Measurements from ENCODE around the gene GJB2.

DNA sequence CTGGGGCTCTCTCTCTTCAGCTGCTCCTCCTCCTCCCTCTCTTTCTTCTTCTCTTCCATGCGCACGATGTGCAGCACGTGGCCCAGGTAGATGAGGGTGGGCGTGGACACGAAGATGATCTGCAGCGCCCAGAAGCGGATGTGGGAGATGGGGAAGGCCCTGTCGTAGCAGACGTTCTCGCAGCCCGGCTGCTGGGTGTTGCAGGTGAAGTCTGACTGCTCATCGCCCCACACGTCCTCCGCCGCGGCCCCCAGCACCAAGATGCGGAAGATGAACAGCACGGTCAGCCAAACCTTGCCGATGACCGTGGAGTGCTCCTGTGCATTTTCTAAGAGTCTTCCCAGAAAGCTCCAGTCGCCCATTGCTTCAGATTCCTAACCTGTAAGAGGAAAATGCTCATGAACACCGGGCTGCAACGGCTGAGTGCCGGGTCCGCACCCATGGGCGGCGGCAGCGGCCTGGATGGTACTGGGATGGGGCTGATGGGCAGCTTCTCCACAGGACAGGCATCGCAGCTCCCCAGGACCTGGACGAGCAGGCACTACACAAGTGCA is 49.7 kb downstream of the GJB2 start:
- TF ChIP-seq, protein P1, sequence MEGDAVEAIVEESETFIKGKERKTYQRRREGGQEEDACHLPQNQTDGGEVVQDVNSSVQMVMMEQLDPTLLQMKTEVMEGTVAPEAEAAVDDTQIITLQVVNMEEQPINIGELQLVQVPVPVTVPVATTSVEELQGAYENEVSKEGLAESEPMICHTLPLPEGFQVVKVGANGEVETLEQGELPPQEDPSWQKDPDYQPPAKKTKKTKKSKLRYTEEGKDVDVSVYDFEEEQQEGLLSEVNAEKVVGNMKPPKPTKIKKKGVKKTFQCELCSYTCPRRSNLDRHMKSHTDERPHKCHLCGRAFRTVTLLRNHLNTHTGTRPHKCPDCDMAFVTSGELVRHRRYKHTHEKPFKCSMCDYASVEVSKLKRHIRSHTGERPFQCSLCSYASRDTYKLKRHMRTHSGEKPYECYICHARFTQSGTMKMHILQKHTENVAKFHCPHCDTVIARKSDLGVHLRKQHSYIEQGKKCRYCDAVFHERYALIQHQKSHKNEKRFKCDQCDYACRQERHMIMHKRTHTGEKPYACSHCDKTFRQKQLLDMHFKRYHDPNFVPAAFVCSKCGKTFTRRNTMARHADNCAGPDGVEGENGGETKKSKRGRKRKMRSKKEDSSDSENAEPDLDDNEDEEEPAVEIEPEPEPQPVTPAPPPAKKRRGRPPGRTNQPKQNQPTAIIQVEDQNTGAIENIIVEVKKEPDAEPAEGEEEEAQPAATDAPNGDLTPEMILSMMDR (IDR thresholded peaks at IDR 0.05; ENCODE audit: low read depth, low read length), result no peak
- TF ChIP-seq POLR2A (IDR thresholded peaks at IDR 0.05; ENCODE audit: extremely low read depth, insufficient read length), result no peak

Measured in NB4 (cell line).